Spleen (tissue), 7 donors: ENCODE data around the gene CEBPG.

Experiments used
- CTCF ChIP-seq, 11 experiments: fragments of 200-600 bp in 7 of 11; fragments of 450-650 bp in 4 of 11; sonication (generic) in 4 of 11; IDR thresholded peaks in 8 of 11; conservative IDR thresholded peaks in 3 of 11; 1 replicate in 7 of 11; 2 replicates in 4 of 11; pipeline versions ENCODE4 v1.4.0 to v1.8.0; 2016 to 2021; ENCODE audit warnings: antibody characterized with exemption in 11 of 11, inconsistent platforms in 4 of 11, mild to moderate bottlenecking in 1 of 11
- POLR2A ChIP-seq, 3 donors: fragments of 450-650 bp; IDR thresholded peaks; one replicate each; pipeline ENCODE4 v1.5.1; 2017; ENCODE audit warnings: antibody characterized with exemption in 3 of 3, mild to moderate bottlenecking in 1 of 3
- donor health status: DM: no; HTN: no; CAD: no; lungs with moderate emphysema.
- donor health status: DM: no; HTN: no; CAD: no.
- donor health status: DM: no; HTN: no; CAD: no.

GRCh38 chr19:33406521-33407139 lies 33.1 kb downstream of the CEBPG start:
- TF ChIP-seq POLR2A (IDR thresholded peaks at IDR 0.05) (no peak), CTCF (IDR thresholded peaks at IDR 0.05 in 8 of 11, conservative IDR thresholded peaks at IDR 0.05 in 3 of 11) (peak; percentile 92 to 99 (median 97))
